GM21528 (cell line): ENCODE measurements around the gene CD74.

ENCODE experiments used
- ATAC-seq: cut with Tn5 transposase; IDR thresholded peaks from one replicate; pipeline ENCODE4 v1.9.1; 2021; ENCODE audit warnings: mild to moderate bottlenecking, moderate library complexity; ENCODE audit not compliant: unreplicated experiment, low FRiP score

Gene CD74

GRCh38 chr5:150411245-150411979, 1.3 kb downstream of the CD74 start:
- no peak for ATAC-seq

GRCh38 chr5:150410524-150411244, 2.0 kb downstream of the CD74 start:
- ATAC-seq = no peak

GRCh38 chr5:150409638-150410523, 2.8 kb downstream of the CD74 start:
- ATAC-seq = peak; percentile 16

- no peak for ATAC-seq
These were observed 4.3 kb downstream of the CD74 start for GRCh38 chr5:150408231-150408943.

GRCh38 chr5:150407096-150407720, 5.5 kb downstream of the CD74 start:
- no peak for ATAC-seq

- ATAC-seq = no peak
These were observed 6.0 kb downstream of the CD74 start for GRCh38 chr5:150406723-150407095.

- no peak for ATAC-seq
These were observed 6.5 kb downstream of the CD74 start for GRCh38 chr5:150406103-150406722.

GRCh38 chr5:150404941-150405816, 7.5 kb downstream of the CD74 start:
- no peak for ATAC-seq

GRCh38 chr5:150404535-150404934, 8.2 kb downstream of the CD74 start:
- ATAC-seq = no peak

- no peak for ATAC-seq
These were observed 8.6 kb downstream of the CD74 start for GRCh38 chr5:150404121-150404520.

- no peak for ATAC-seq
These were observed 9.8 kb downstream of the CD74 start for GRCh38 chr5:150402901-150403342.

- no peak for ATAC-seq
These were observed 10.4 kb downstream of the CD74 start for GRCh38 chr5:150402229-150402773.

GRCh38 chr5:150401376-150402228, 11.1 kb downstream of the CD74 start:
- ATAC-seq = no peak

- no peak for ATAC-seq
These were observed 11.7 kb downstream of the CD74 start for GRCh38 chr5:150401076-150401375.

GRCh38 chr5:150400316-150401075, 12.2 kb downstream of the CD74 start:
- no peak for ATAC-seq

- peak; percentile 5 for ATAC-seq
These were observed 13.0 kb downstream of the CD74 start for GRCh38 chr5:150399524-150400211.
